Measurements from ENCODE around the gene USP49.
"Not testable (repeated sequence)": the region's sequence is repeated elsewhere in the genome, so short reads cannot be mapped to it uniquely, and the experiment has no call there.

The USP49 gene

DNA sequence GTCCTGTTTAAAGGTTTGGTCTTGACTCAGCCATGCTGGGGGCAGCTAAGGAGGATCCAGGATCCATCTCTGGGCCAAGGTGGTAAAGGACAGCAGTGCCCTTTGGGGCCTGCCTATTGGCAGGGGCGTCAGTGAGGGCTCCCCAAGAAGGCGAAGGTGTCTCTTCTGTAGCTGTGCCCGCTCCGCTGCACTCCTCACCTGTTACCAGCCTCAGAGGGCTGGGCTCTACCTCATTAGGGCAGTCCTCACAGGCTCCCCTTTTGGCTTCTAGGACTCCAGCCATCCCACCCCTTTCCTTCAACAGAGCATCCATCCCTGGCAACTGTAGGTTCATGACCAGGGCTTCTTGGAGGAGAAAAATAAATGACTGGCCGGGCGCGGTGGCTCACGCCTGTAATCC, 125.8 kb downstream of the USP49 start:
- TF ChIP-seq PAX5 (IDR thresholded peaks at IDR 0.05; ENCODE audit: insufficient read depth, low read length, severe bottlenecking) (no peak), POU2F2 (IDR thresholded peaks at IDR 0.05; ENCODE audit: low read depth, low read length) (no peak), POLR2AphosphoS5 (IDR thresholded peaks at IDR 0.05; ENCODE audit: low read depth, low read length) (no peak), SPI1 (IDR thresholded peaks at IDR 0.05; ENCODE audit: low read depth, low read length) (no peak), TAF1 (IDR thresholded peaks at IDR 0.05; ENCODE audit: low read depth, low read length) (no peak)

GRCh38 chr6:41768545-41769308, 126.4 kb downstream of the USP49 start:
- no peak for TF ChIP-seq POLR2AphosphoS5 (IDR thresholded peaks at IDR 0.05; ENCODE audit: low read depth, low read length)
- no peak for TF ChIP-seq SPI1 (IDR thresholded peaks at IDR 0.05; ENCODE audit: low read depth, low read length)
- no peak for TF ChIP-seq POLR2A (IDR thresholded peaks at IDR 0.05; ENCODE audit: low read depth, low read length)
- TF ChIP-seq TAF1 (IDR thresholded peaks at IDR 0.05; ENCODE audit: low read depth, low read length), result no peak
- TF ChIP-seq PAX5 (IDR thresholded peaks at IDR 0.05; ENCODE audit: insufficient read depth, low read length, severe bottlenecking), result no peak
- no peak for TF ChIP-seq POU2F2 (IDR thresholded peaks at IDR 0.05; ENCODE audit: low read depth, low read length)
- DNase-seq (ENCODE audit: insufficient read length, low spot score), result no peak

More for the DNA sequence above, 125.8 kb downstream of the USP49 start:
- no peak for DNase-seq (ENCODE audit: insufficient read length, low spot score)
- no peak for FAIRE-seq

DNA sequence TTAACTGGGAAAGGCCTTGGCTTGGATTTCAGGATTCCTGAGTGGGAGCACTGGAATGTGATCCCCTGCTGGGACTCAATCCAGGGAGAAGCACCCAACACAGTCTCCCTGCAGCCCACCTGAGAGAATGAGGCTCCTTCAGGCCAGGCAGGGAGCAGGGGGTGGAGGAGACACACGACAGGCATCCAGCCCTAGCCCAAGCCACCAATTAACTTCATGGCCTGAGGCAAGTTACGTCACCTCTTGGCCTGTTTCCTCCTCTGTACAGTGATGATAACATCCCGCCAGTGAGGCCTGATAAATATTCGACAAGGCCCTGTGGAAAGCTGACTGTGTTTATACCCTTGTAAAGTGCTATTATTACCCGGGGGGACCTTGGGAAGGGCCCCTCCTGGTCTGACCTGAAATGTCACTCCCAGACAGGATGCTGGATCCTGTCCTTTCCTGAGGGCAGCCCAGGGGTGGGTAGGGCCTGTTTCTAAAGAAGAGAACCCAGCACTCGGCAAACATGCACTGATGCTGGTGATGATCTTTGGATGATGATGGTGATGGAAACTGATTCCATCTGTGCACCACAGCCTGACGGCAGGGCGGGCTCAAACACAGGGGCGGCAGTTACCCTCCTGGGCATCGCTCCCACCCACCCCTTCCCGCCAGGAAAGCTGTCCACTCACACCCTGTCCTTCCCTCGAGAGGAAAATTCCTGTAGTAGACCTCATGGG, 127.9 kb downstream of the USP49 start:
- FAIRE-seq (no peak), DNase-seq (ENCODE audit: insufficient read length, low spot score) (no peak)
- no peak for TF ChIP-seq TAF1 (IDR thresholded peaks at IDR 0.05; ENCODE audit: low read depth, low read length)
- TF ChIP-seq POLR2AphosphoS5 (IDR thresholded peaks at IDR 0.05; ENCODE audit: low read depth, low read length), result no peak
- TF ChIP-seq PAX5 (IDR thresholded peaks at IDR 0.05; ENCODE audit: insufficient read depth, low read length, severe bottlenecking), result no peak
- TF ChIP-seq SPI1 (IDR thresholded peaks at IDR 0.05; ENCODE audit: low read depth, low read length), result no peak
- TF ChIP-seq POU2F2 (IDR thresholded peaks at IDR 0.05; ENCODE audit: low read depth, low read length), result no peak
- no peak for TF ChIP-seq POLR2A (IDR thresholded peaks at IDR 0.05; ENCODE audit: low read depth, low read length)

More at GRCh38 chr6:41768545-41769308, 126.4 kb downstream of the USP49 start:
- no peak for FAIRE-seq

GRCh38 chr6:41766043-41766664, 129.0 kb downstream of the USP49 start:
- not testable (repeated sequence) for DNase-seq (ENCODE audit: insufficient read length, low spot score); FAIRE-seq

- DNase-seq (ENCODE audit: insufficient read length, low spot score), result no peak
- FAIRE-seq, result no peak
- no peak for TF ChIP-seq POU2F2 (IDR thresholded peaks at IDR 0.05; ENCODE audit: low read depth, low read length)
- TF ChIP-seq PAX5 (IDR thresholded peaks at IDR 0.05; ENCODE audit: insufficient read depth, low read length, severe bottlenecking), result no peak
- no peak for TF ChIP-seq SPI1 (IDR thresholded peaks at IDR 0.05; ENCODE audit: low read depth, low read length)
- TF ChIP-seq POLR2AphosphoS5 (IDR thresholded peaks at IDR 0.05; ENCODE audit: low read depth, low read length), result no peak
- TF ChIP-seq TAF1 (IDR thresholded peaks at IDR 0.05; ENCODE audit: low read depth, low read length), result no peak
- no peak for TF ChIP-seq POLR2A (IDR thresholded peaks at IDR 0.05; ENCODE audit: low read depth, low read length)
Observed at GRCh38 chr6:41763470-41763869, 131.7 kb downstream of the USP49 start.

DNA sequence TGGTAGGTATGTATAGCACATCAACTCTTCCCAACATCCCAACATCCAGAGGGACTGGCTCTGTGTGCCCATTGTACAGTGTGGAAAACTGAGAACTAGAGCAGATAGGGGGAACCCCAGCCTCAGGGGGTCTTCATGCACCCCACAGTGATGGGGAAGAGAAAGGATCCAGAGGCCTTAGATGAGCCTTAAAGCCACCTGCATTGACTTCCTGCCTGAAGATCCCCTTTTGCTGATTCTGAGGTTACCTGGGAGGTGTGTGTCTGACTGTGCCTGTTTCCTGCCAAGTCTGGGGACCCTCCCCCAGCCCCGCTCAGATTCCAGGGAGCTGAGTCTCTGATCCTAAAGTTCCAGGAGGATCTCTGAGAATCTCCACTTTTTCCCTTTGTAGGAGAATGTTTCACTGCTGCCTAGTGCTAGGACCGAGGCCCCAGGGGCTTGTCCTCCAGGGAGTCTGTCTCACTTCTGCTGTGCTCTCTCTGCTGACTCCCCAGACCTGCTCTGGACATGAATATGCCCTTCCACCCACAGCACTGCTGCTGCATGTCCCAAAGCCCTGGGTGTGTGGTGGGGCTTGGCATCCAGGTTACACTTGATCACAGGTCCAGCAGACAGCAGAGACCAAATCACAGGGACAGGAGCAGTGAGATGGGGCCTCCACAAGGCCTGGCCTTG, 135.1 kb downstream of the USP49 start:
- FAIRE-seq (no peak), DNase-seq (ENCODE audit: insufficient read length, low spot score) (no peak)
- TF ChIP-seq PAX5 (IDR thresholded peaks at IDR 0.05; ENCODE audit: insufficient read depth, low read length, severe bottlenecking), result no peak
- TF ChIP-seq TAF1 (IDR thresholded peaks at IDR 0.05; ENCODE audit: low read depth, low read length), result no peak
- no peak for TF ChIP-seq SPI1 (IDR thresholded peaks at IDR 0.05; ENCODE audit: low read depth, low read length)
- no peak for TF ChIP-seq POU2F2 (IDR thresholded peaks at IDR 0.05; ENCODE audit: low read depth, low read length)
- TF ChIP-seq POLR2A (IDR thresholded peaks at IDR 0.05; ENCODE audit: low read depth, low read length), result no peak
- no peak for TF ChIP-seq POLR2AphosphoS5 (IDR thresholded peaks at IDR 0.05; ENCODE audit: low read depth, low read length)

GRCh38 chr6:41759106-41759904, 135.9 kb downstream of the USP49 start:
- no peak for DNase-seq (ENCODE audit: insufficient read length, low spot score)
- TF ChIP-seq SPI1 (IDR thresholded peaks at IDR 0.05; ENCODE audit: low read depth, low read length), result no peak
- TF ChIP-seq POLR2AphosphoS5 (IDR thresholded peaks at IDR 0.05; ENCODE audit: low read depth, low read length), result no peak
- TF ChIP-seq TAF1 (IDR thresholded peaks at IDR 0.05; ENCODE audit: low read depth, low read length), result no peak
- TF ChIP-seq PAX5 (IDR thresholded peaks at IDR 0.05; ENCODE audit: insufficient read depth, low read length, severe bottlenecking), result no peak
- TF ChIP-seq POU2F2 (IDR thresholded peaks at IDR 0.05; ENCODE audit: low read depth, low read length), result no peak
- no peak for FAIRE-seq

GRCh38 chr6:41758641-41759035, 136.5 kb downstream of the USP49 start:
- no peak for FAIRE-seq
- DNase-seq (ENCODE audit: insufficient read length, low spot score), result no peak
- TF ChIP-seq POLR2A (IDR thresholded peaks at IDR 0.05; ENCODE audit: low read depth, low read length) (no peak), POLR2AphosphoS5 (IDR thresholded peaks at IDR 0.05; ENCODE audit: low read depth, low read length) (no peak), POU2F2 (IDR thresholded peaks at IDR 0.05; ENCODE audit: low read depth, low read length) (no peak), PAX5 (IDR thresholded peaks at IDR 0.05; ENCODE audit: insufficient read depth, low read length, severe bottlenecking) (no peak), TAF1 (IDR thresholded peaks at IDR 0.05; ENCODE audit: low read depth, low read length) (no peak), SPI1 (IDR thresholded peaks at IDR 0.05; ENCODE audit: low read depth, low read length) (no peak)

Measured in GM12891 (cell line).